H1 (cell line): ENCODE results near the gene CYP46A1. TPM values are rescaled to one million over a fixed set of nuclear protein-coding genes. Genes with fewer than 3 reads are reported as not detected.

ENCODE experiments used
- CTCF ChIA-PET: fragments of 300-600 bp; sonication (Branson Sonifier 250); formaldehyde crosslinking; loops from one replicate; lab custom pipeline; 2021; ENCODE audit not compliant: partially characterized antibody; lab: Charles Lee
- POLR2A ChIA-PET: fragments of 300-600 bp; sonication (Branson Sonifier 250); formaldehyde crosslinking; loops from one replicate; lab custom pipeline; 2021; ENCODE audit warnings: inconsistent platforms; ENCODE audit not compliant: partially characterized antibody; lab: Charles Lee
- DNase-seq, 2 experiments: peaks; one replicate each; pipeline versions ENCODE4 v3.0.0 to v3.0.0-alpha.2; 2010 to 2022; ENCODE audit warnings: low spot score in 2 of 2, low read depth in 1 of 2, mixed read lengths in 1 of 2
- FAIRE-seq: peaks from 2 replicates; lab custom pipeline; 2011; peaks lifted over from hg19 to GRCh38; lab: Jason Lieb, UNC
- H2AFZ ChIP-seq: 2 replicates; pipeline ENCODE4 v1.8.1; 2012; ENCODE audit warnings: low read length, inconsistent platforms
- H2AK5ac ChIP-seq: 2 replicates; pipeline ENCODE4 v1.6.1; 2013; ENCODE audit warnings: low read depth, low read length
- H2BK120ac ChIP-seq: replicated peaks from 2 replicates; pipeline ENCODE3; 2013; ENCODE audit warnings: low read depth, low read length, inconsistent platforms
- H2BK12ac ChIP-seq: 2 replicates; pipeline ENCODE4 v1.6.1; 2013; ENCODE audit warnings: low read depth, low read length
- H2BK15ac ChIP-seq: 2 replicates; pipeline ENCODE4 v1.6.1; 2013; ENCODE audit warnings: low read length
- H2BK20ac ChIP-seq: 2 replicates; pipeline ENCODE4 v1.6.1; 2013; ENCODE audit warnings: low read length
- H2BK5ac ChIP-seq: 2 replicates; pipeline ENCODE4 v1.6.1; 2013; ENCODE audit warnings: low read depth, low read length
- H3K14ac ChIP-seq: 2 replicates; pipeline ENCODE4 v1.6.1; 2013; ENCODE audit warnings: inconsistent platforms; ENCODE audit not compliant: insufficient read length
- H3K18ac ChIP-seq: 2 replicates; pipeline ENCODE4 v1.6.1; 2013; ENCODE audit warnings: low read length; ENCODE audit errors: extremely low read depth
- H3K23ac ChIP-seq: 2 replicates; pipeline ENCODE4 v1.6.1; 2013; ENCODE audit warnings: inconsistent platforms; ENCODE audit not compliant: insufficient read length
- H3K23me2 ChIP-seq: 2 replicates; pipeline ENCODE4 v1.6.1; 2013; ENCODE audit warnings: low read depth, low read length
- H3K27ac ChIP-seq: 2 replicates; pipeline ENCODE4 v1.6.1; 2011; ENCODE audit warnings: low read depth, low read length, inconsistent platforms
- H3K27me3 ChIP-seq, 4 experiments: replicated peaks in 1 of 4; 1 replicate in 1 of 4; 2 replicates in 3 of 4; pipeline versions ENCODE4 v1.6.1 to v1.8.1; 2011 to 2013; ENCODE audit warnings: low read length in 3 of 4, mild to moderate bottlenecking in 3 of 4, inconsistent platforms in 2 of 4, mixed read lengths in 2 of 4, moderate library complexity in 1 of 4; ENCODE audit not compliant: control insufficient read depth in 3 of 4, insufficient read depth in 3 of 4; ENCODE audit errors: extremely low read depth in 1 of 4
- H3K36me3 ChIP-seq, 4 experiments: 2 replicates each; pipeline versions ENCODE4 v1.6.1 to v1.8.1; 2011 to 2013; ENCODE audit warnings: mild to moderate bottlenecking in 4 of 4, low read length in 3 of 4, moderate library complexity in 2 of 4, control low read depth in 1 of 4, inconsistent platforms in 1 of 4; ENCODE audit not compliant: insufficient read depth in 4 of 4, control insufficient read depth in 2 of 4
- H3K4ac ChIP-seq: replicated peaks from 2 replicates; pipeline ENCODE3; 2013; ENCODE audit warnings: low read length, low read depth, mixed read lengths, inconsistent platforms; ENCODE audit not compliant: insufficient read length
- H3K4me1 ChIP-seq, 4 experiments: replicated peaks in 1 of 4; 1 replicate in 1 of 4; 2 replicates in 3 of 4; pipeline versions ENCODE4 v1.6.1 to v1.8.1; 2011 to 2013; ENCODE audit warnings: low read length in 3 of 4, inconsistent platforms in 2 of 4, mixed read lengths in 1 of 4; ENCODE audit not compliant: insufficient read depth in 4 of 4, control insufficient read depth in 3 of 4
- H3K4me2 ChIP-seq, 2 experiments: 2 replicates each; pipeline versions ENCODE4 v1.6.1 to v1.8.1; 2011 to 2013; ENCODE audit warnings: low read depth in 2 of 2, low read length in 2 of 2, control low read depth in 1 of 2, inconsistent platforms in 1 of 2, mild to moderate bottlenecking in 1 of 2; ENCODE audit not compliant: insufficient read depth in 1 of 2
- H3K4me3 ChIP-seq, 4 experiments: fragments of 200-600, 300-600 bp in 1 of 4; sonication (generic), shearing (Covaris generic), sonication (Bioruptor Twin) in 1 of 4; 2 replicates each; pipeline versions ENCODE4 v1.5.1 to v1.8.1; 2011 to 2016; ENCODE audit warnings: low read length in 4 of 4, low read depth in 3 of 4, control low read depth in 2 of 4, inconsistent platforms in 2 of 4, mild to moderate bottlenecking in 2 of 4, mixed read lengths in 1 of 4, moderate library complexity in 1 of 4; ENCODE audit not compliant: insufficient read depth in 2 of 4; ENCODE audit errors: extremely low read depth in 1 of 4
- H3K56ac ChIP-seq: replicated peaks from 2 replicates; pipeline ENCODE3; 2013; ENCODE audit warnings: low read depth, mild to moderate bottlenecking, mixed read lengths, low read length, inconsistent platforms; ENCODE audit not compliant: insufficient read length
- H3K79me1 ChIP-seq: 2 replicates; pipeline ENCODE4 v1.6.1; 2013; ENCODE audit warnings: low read depth, low read length, control low read depth
- H3K79me2 ChIP-seq, 2 experiments: 2 replicates each; pipeline versions ENCODE4 v1.6.1 to v1.8.1; 2012 to 2013; ENCODE audit warnings: low read length in 2 of 2, mild to moderate bottlenecking in 2 of 2, inconsistent platforms in 1 of 2; ENCODE audit not compliant: insufficient read depth in 2 of 2, control insufficient read depth in 1 of 2
- H3K9ac ChIP-seq, 4 experiments: replicated peaks in 1 of 4; 1 replicate in 1 of 4; 2 replicates in 3 of 4; pipeline versions ENCODE4 v1.6.1 to v1.8.1; 2011 to 2013; ENCODE audit warnings: low read depth in 3 of 4, low read length in 3 of 4, control low read depth in 2 of 4, mild to moderate bottlenecking in 2 of 4, moderate library complexity in 2 of 4, inconsistent platforms in 1 of 4; ENCODE audit errors: extremely low read depth in 1 of 4
- H3K9me3 ChIP-seq, 2 experiments: 2 replicates each; pipeline versions ENCODE4 v1.6.1 to v1.8.1; 2012 to 2013; ENCODE audit warnings: mild to moderate bottlenecking in 2 of 2, moderate library complexity in 2 of 2, control low read depth in 1 of 2, inconsistent platforms in 1 of 2, low read depth in 1 of 2, low read length in 1 of 2, mixed read lengths in 1 of 2; ENCODE audit not compliant: insufficient read depth in 2 of 2
- H4K20me1 ChIP-seq, 2 experiments: replicated peaks in 1 of 2; 2 replicates each; pipeline versions ENCODE3 to v1.8.1; 2011 to 2013; ENCODE audit warnings: inconsistent platforms in 2 of 2, low read length in 2 of 2, mild to moderate bottlenecking in 1 of 2; ENCODE audit not compliant: insufficient read depth in 2 of 2, control insufficient read depth in 1 of 2
- H4K5ac ChIP-seq: 2 replicates; pipeline ENCODE4 v1.6.1; 2013; ENCODE audit warnings: low read length, low read depth, mixed read lengths, inconsistent platforms; ENCODE audit not compliant: insufficient read length
- H4K8ac ChIP-seq: 2 replicates; pipeline ENCODE4 v1.8.0; 2013; ENCODE audit warnings: mild to moderate bottlenecking, moderate library complexity, low read length, inconsistent platforms; ENCODE audit not compliant: insufficient read depth; ENCODE audit errors: extremely low read depth
- H4K91ac ChIP-seq: replicated peaks from 2 replicates; pipeline ENCODE3; 2013; ENCODE audit warnings: low read length, mixed read lengths, inconsistent platforms; ENCODE audit not compliant: insufficient read length
- MAFK ChIP-seq: IDR thresholded peaks from 2 replicates; pipeline ENCODE4 v1.6.1; 2012; ENCODE audit warnings: low read depth, mild to moderate bottlenecking, improper control_type of control experiment, low read length
- WGBS, 2 experiments: shearing (Covaris generic) in 1 of 2; methylation state at CpG; one replicate each; pipeline versions ENCODE4 v1.1.6 to v1.1.7; 2013 to 2015; ENCODE audit warnings: low lambda C conversion rate in 2 of 2, mixed read lengths in 2 of 2, inconsistent platforms in 1 of 2, low coverage in 1 of 2, missing lambda C conversion rate in 1 of 2; ENCODE audit not compliant: insufficient replicate concordance in 2 of 2, insufficient coverage in 1 of 2, insufficient read length in 1 of 2; ENCODE audit errors: extremely low coverage in 1 of 2, missing lambda C conversion rate in 1 of 2; 5-methylcytosine and 5-hydroxymethylcytosine counted together
- polyA plus RNA-seq, 7 experiments: library from polyadenylated mRNA; depleted of rRNA in 3 of 7; stranded (reverse) in 5 of 7; unstranded in 2 of 7; fragments of >200 nt in 5 of 7; fragments of 200-250 nt in 2 of 7; gene quantifications; 1 replicate in 5 of 7; 2 replicates in 1 of 7; 4 replicates in 1 of 7; pipeline versions ENCODE4 v1.2.1 to v1.2.3, GENCODE V29; 2011 to 2013; ENCODE audit warnings: missing spikeins in 2 of 7, mixed read lengths in 2 of 7
- total RNA-seq: library from RNA; stranded (reverse); fragmentation: NEBNext Ultra II Directional; extraction: Animal tissue kit (Norgen Biotek cat#: 25700); gene quantifications from 2 replicates; pipeline ENCODE4 v1.2.1, GENCODE V29; 2021
- TF ChIP-seq, protein P1 (sequence below): IDR thresholded peaks from 2 replicates; pipeline ENCODE4 v1.6.1; 2012; ENCODE audit warnings: inconsistent platforms

CYP46A1 gene
- total and polyA plus RNA-seq, 2 of the 8 experiments (the other 6 are each of a cell fraction or from before 2014, with no cell fraction given) = 0.41 to 1.3 TPM

- H3K4me1 ChIP-seq = peaks cover 0 to 4% (median 2%) of the 10 kb centered on the region in 4 experiments; a peak in 2 of 7 replicates
Measured at GRCh38 chr14:99751539-99752485, 67.7 kb downstream of the CYP46A1 start.

More at GRCh38 chr14:99751539-99752485, 67.7 kb downstream of the CYP46A1 start:
- FAIRE-seq = no peak
- H2AFZ ChIP-seq = no peak overlapping the region
- POLR2A ChIA-PET = interaction anchor here (0.6 to 1.2 kb wide), 2 partner anchors 23 to 102 kb away, joined by 3 read pairs; no protein-coding TSS in a partner anchor
- CTCF ChIA-PET = interaction anchor here (0.7 to 17.3 kb wide), 19 partner anchors 10 to 214 kb away, joined by 3 to 237 read pairs (median 5); no protein-coding TSS in a partner anchor
- no peaks in the 10 kb centered on the region for H3K79me1 ChIP-seq
- no peak overlapping the region for H4K8ac ChIP-seq
- WGBS, 2 experiments = 82% methylated on average over 25 of the region's 25 CpGs; no CpG with 5 or more reads in 1 of the 2 experiments
- H3K4me2 ChIP-seq = no peak overlapping the region
- no peak overlapping the region for H3K14ac ChIP-seq
- H3K56ac ChIP-seq = no peak overlapping the region
- H3K4me3 ChIP-seq = no peak overlapping the region
- H2BK120ac ChIP-seq = no peak overlapping the region
- no peaks in the 10 kb centered on the region for H4K20me1 ChIP-seq
- peak overlapping the region; percentile 33; the same call in 1 of the 2 replicates for H2BK12ac ChIP-seq
- no peak overlapping the region for H3K23ac ChIP-seq
- no peaks in the 10 kb centered on the region for H3K9me3 ChIP-seq
- H2BK20ac ChIP-seq = no peak overlapping the region
- H4K5ac ChIP-seq = no peak overlapping the region
- H4K91ac ChIP-seq = no peak overlapping the region
- no peaks in the 10 kb centered on the region for H3K36me3 ChIP-seq
- no peak overlapping the region; the same call in 1 of the 2 replicates for H2BK5ac ChIP-seq
- H2AK5ac ChIP-seq = no peak overlapping the region
- H3K27ac ChIP-seq = no peak overlapping the region
- no peaks in the 10 kb centered on the region for H3K79me2 ChIP-seq
- H2BK15ac ChIP-seq = peak overlapping the region; percentile 31; the same call in 1 of the 2 replicates
- H3K18ac ChIP-seq = no peak overlapping the region; the same call in 1 of the 2 replicates
- H3K9ac ChIP-seq = no peak overlapping the region
- DNase-seq = no peak
- TF ChIP-seq MAFK = no peak
- TF ChIP-seq, protein P1, sequence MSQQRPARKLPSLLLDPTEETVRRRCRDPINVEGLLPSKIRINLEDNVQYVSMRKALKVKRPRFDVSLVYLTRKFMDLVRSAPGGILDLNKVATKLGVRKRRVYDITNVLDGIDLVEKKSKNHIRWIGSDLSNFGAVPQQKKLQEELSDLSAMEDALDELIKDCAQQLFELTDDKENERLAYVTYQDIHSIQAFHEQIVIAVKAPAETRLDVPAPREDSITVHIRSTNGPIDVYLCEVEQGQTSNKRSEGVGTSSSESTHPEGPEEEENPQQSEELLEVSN = no peak
- H3K27me3 ChIP-seq = no peaks in the 10 kb centered on the region
- H3K23me2 ChIP-seq = no peaks in the 10 kb centered on the region
- no peak overlapping the region for H3K4ac ChIP-seq
